ENCODE data around the gene OR52A1. TPM values are rescaled to one million over a fixed set of nuclear protein-coding genes. Genes with fewer than 3 reads are reported as not detected.

The OR52A1 gene
- total and polyA plus RNA-seq, 4 donors = not detected

- DNase-seq (no peak), ATAC-seq (ENCODE audit: insufficient read depth, low FRiP score) (no peak)
- H3K9me3 ChIP-seq (ENCODE audit: control insufficient read depth in 4 of 4, insufficient read depth in 3 of 4, low read length in 3 of 4) = no peaks in the 10 kb centered on the region
- H3K9ac ChIP-seq (ENCODE audit: insufficient read depth in 1 of 2, low read length in 2 of 2) = no peak within 1 kb of the TSS
- H3K27ac ChIP-seq (ENCODE audit: low read depth in 1 of 2, low read length in 1 of 2) = no peak within 1 kb of the TSS
- TF ChIP-seq, protein P1, sequence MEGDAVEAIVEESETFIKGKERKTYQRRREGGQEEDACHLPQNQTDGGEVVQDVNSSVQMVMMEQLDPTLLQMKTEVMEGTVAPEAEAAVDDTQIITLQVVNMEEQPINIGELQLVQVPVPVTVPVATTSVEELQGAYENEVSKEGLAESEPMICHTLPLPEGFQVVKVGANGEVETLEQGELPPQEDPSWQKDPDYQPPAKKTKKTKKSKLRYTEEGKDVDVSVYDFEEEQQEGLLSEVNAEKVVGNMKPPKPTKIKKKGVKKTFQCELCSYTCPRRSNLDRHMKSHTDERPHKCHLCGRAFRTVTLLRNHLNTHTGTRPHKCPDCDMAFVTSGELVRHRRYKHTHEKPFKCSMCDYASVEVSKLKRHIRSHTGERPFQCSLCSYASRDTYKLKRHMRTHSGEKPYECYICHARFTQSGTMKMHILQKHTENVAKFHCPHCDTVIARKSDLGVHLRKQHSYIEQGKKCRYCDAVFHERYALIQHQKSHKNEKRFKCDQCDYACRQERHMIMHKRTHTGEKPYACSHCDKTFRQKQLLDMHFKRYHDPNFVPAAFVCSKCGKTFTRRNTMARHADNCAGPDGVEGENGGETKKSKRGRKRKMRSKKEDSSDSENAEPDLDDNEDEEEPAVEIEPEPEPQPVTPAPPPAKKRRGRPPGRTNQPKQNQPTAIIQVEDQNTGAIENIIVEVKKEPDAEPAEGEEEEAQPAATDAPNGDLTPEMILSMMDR (IDR thresholded peaks at IDR 0.05; ENCODE audit: control extremely low read depth, extremely low read depth) = no peak
- H3K36me3 ChIP-seq (ENCODE audit: control insufficient read depth in 4 of 4, insufficient read depth in 4 of 4, low read length in 4 of 4) = no peaks in the 10 kb centered on the region
- no peak within 1 kb of the TSS for H3K4me3 ChIP-seq
- H3K4me1 ChIP-seq (ENCODE audit: control insufficient read depth in 5 of 5, insufficient read depth in 5 of 5, low read length in 5 of 5) = no peaks in the 10 kb centered on the region
- 86 to 89% methylated on average over 2 of the region's 2 CpGs for WGBS, 2 donors
- H3K27me3 ChIP-seq (ENCODE audit: control insufficient read depth in 3 of 3, insufficient read depth in 3 of 3, low read length in 2 of 3) = no peaks in the 10 kb centered on the region
These were observed 16.6 kb downstream of the OR52A1 start, which contains the start of gene OR52A5 for GRCh38 chr11:5137996-5138395. TSS of gene OR52A5 (minus strand) at chr11:5138356. CDS start at chr11:5132642, 5,714 bp downstream.

GRCh38 chr11:5137014-5137413 is 17.5 kb downstream of the OR52A1 start:
- H3K36me3 ChIP-seq (ENCODE audit: control insufficient read depth in 4 of 4, insufficient read depth in 4 of 4, low read length in 4 of 4) = no peaks in the 10 kb centered on the region
- no peak overlapping the region for H3K9ac ChIP-seq (ENCODE audit: insufficient read depth in 1 of 2, low read length in 2 of 2)
- H3K9me3 ChIP-seq (ENCODE audit: control insufficient read depth in 4 of 4, insufficient read depth in 3 of 4, low read length in 3 of 4) = no peaks in the 10 kb centered on the region
- TF ChIP-seq, protein P1 (IDR thresholded peaks at IDR 0.05; ENCODE audit: control extremely low read depth, extremely low read depth) = no peak
- no peak overlapping the region for H3K4me3 ChIP-seq
- H3K4me1 ChIP-seq (ENCODE audit: control insufficient read depth in 5 of 5, insufficient read depth in 5 of 5, low read length in 5 of 5) = no peaks in the 10 kb centered on the region
- no peak overlapping the region for H3K27ac ChIP-seq (ENCODE audit: low read depth in 1 of 2, low read length in 1 of 2)
- no peaks in the 10 kb centered on the region for H3K27me3 ChIP-seq (ENCODE audit: control insufficient read depth in 3 of 3, insufficient read depth in 3 of 3, low read length in 2 of 3)
- ATAC-seq (ENCODE audit: insufficient read depth, low FRiP score) = no peak
- DNase-seq = peak in 2 of 3 donors; percentile 20 to 53
- 62 to 76% methylated on average over 1 of the region's 1 CpG for WGBS, 2 donors

GRCh38 chr11:5136261-5136660 is 18.3 kb downstream of the OR52A1 start:
- Histone ChIP-seq H3K9me3 (ENCODE audit: control insufficient read depth in 4 of 4, insufficient read depth in 3 of 4, low read length in 3 of 4) (no peaks in the 10 kb centered on the region), H3K27ac (ENCODE audit: low read depth in 1 of 2, low read length in 1 of 2) (no peak overlapping the region), H3K4me1 (ENCODE audit: control insufficient read depth in 5 of 5, insufficient read depth in 5 of 5, low read length in 5 of 5) (no peaks in the 10 kb centered on the region), H3K9ac (ENCODE audit: insufficient read depth in 1 of 2, low read length in 2 of 2) (no peak overlapping the region), H3K36me3 (ENCODE audit: control insufficient read depth in 4 of 4, insufficient read depth in 4 of 4, low read length in 4 of 4) (no peaks in the 10 kb centered on the region), H3K4me3 (no peak overlapping the region), H3K27me3 (ENCODE audit: control insufficient read depth in 3 of 3, insufficient read depth in 3 of 3, low read length in 2 of 3) (no peaks in the 10 kb centered on the region)
- no peak for ATAC-seq (ENCODE audit: insufficient read depth, low FRiP score)
- TF ChIP-seq, protein P1 (IDR thresholded peaks at IDR 0.05; ENCODE audit: control extremely low read depth, extremely low read depth) = no peak
- DNase-seq = no peak
